MM.1S (cell line): ENCODE results near the gene MVP.
"Not testable (repeated sequence)": the region's sequence is repeated elsewhere in the genome, so short reads cannot be mapped to it uniquely, and the experiment has no call there.

ENCODE experiments used
- EZH2 ChIP-seq: fragments of 300-600 bp; sonication (generic); optimal IDR thresholded peaks from 2 replicates; pipeline ENCODE3; 2017; ENCODE audit warnings: low read depth, mild to moderate bottlenecking, antibody characterized with exemption, low read length, mixed read lengths
- TF ChIP-seq, protein P1 (sequence below): fragments of 300-600 bp; sonication (generic); IDR thresholded peaks from 2 replicates; pipeline ENCODE4 v1.5.1; 2016; ENCODE audit warnings: antibody characterized with exemption, low read length, mixed read lengths

DNA sequence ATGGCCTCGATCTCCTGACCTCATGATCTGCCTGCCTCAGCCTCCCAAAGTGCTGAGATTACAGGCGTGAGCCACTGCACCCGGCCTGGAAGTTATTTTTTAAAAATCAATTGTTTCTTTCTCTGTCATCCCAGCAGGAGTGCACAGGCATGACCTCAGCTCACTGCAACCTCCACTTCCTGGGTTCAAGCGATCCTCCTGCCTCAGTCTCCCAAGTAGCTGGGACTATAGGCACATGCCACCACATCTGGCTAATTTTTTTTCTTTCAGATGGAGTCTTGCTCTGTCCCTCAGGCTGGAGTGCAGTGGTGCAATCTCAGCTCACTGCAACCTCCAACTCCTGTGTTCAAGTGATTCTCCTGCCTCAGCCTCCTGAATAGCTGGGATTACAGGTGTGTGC is 33.1 kb upstream of the MVP start:
- TF ChIP-seq, protein P1, sequence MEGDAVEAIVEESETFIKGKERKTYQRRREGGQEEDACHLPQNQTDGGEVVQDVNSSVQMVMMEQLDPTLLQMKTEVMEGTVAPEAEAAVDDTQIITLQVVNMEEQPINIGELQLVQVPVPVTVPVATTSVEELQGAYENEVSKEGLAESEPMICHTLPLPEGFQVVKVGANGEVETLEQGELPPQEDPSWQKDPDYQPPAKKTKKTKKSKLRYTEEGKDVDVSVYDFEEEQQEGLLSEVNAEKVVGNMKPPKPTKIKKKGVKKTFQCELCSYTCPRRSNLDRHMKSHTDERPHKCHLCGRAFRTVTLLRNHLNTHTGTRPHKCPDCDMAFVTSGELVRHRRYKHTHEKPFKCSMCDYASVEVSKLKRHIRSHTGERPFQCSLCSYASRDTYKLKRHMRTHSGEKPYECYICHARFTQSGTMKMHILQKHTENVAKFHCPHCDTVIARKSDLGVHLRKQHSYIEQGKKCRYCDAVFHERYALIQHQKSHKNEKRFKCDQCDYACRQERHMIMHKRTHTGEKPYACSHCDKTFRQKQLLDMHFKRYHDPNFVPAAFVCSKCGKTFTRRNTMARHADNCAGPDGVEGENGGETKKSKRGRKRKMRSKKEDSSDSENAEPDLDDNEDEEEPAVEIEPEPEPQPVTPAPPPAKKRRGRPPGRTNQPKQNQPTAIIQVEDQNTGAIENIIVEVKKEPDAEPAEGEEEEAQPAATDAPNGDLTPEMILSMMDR, result not testable (repeated sequence)
- TF ChIP-seq EZH2, result not testable (repeated sequence)
